GM23338 (cell line): Measurements from ENCODE around the gene DMRTC2. TPM values are rescaled to one million over a fixed set of nuclear protein-coding genes. Genes with fewer than 3 reads are reported as not detected.

ENCODE experiments used
- ATAC-seq: fragments of 200-7000 bp; cut with Tn5 transposase; 3 replicates; pipeline ENCODE4 v1.9.1; 2020
- DNase-seq: peaks from one replicate; pipeline ENCODE4 v3.0.0-alpha.2; 2015; ENCODE audit warnings: low spot score
- H2AFZ ChIP-seq: fragments of 200-600 bp; sonication (generic); 2 replicates; pipeline ENCODE4 v1.8.0; 2016; ENCODE audit warnings: antibody characterized with exemption, mild to moderate bottlenecking, moderate library complexity
- H3F3A ChIP-seq: fragments of 200-600 bp; sonication (generic); replicated peaks from 2 replicates; pipeline ENCODE4 v1.8.0; 2017; ENCODE audit warnings: antibody characterized with exemption, mixed run types, low read depth
- H3K27ac ChIP-seq: fragments of 200-600 bp; sonication (generic); 2 replicates; pipeline ENCODE4 v1.6.1; 2016; ENCODE audit warnings: low read depth
- H3K27me3 ChIP-seq: fragments of 200-600 bp; sonication (generic); 2 replicates; pipeline ENCODE4 v1.8.0; 2016; ENCODE audit warnings: mild to moderate bottlenecking, mixed run types, moderate library complexity; ENCODE audit not compliant: insufficient read depth
- H3K36me3 ChIP-seq: fragments of 200-600 bp; sonication (generic); 2 replicates; pipeline ENCODE4 v1.8.0; 2016; ENCODE audit warnings: mild to moderate bottlenecking; ENCODE audit not compliant: insufficient read depth
- H3K4me1 ChIP-seq: fragments of 200-600 bp; sonication (generic); 2 replicates; pipeline ENCODE4 v1.8.0; 2016; ENCODE audit warnings: mild to moderate bottlenecking, moderate library complexity; ENCODE audit not compliant: insufficient read depth
- H3K4me2 ChIP-seq: fragments of 200-600 bp; sonication (generic); 2 replicates; pipeline ENCODE4 v1.7.1; 2017; ENCODE audit warnings: mixed run types
- H3K4me3 ChIP-seq: fragments of 200-600 bp; sonication (generic); 2 replicates; pipeline ENCODE4 v1.6.1; 2016; ENCODE audit warnings: mixed run types
- H3K79me2 ChIP-seq: fragments of 200-600 bp; sonication (generic); replicated peaks from 2 replicates; pipeline ENCODE4 v1.8.0; 2017; ENCODE audit warnings: mild to moderate bottlenecking; ENCODE audit not compliant: insufficient read depth
- H3K9me2 ChIP-seq: fragments of 200-600 bp; sonication (generic); 2 replicates; pipeline ENCODE4 v1.8.0; 2017; ENCODE audit not compliant: insufficient read depth
- H4K20me1 ChIP-seq: fragments of 200-600 bp; sonication (generic); replicated peaks from 2 replicates; pipeline ENCODE4 v1.8.0; 2017; ENCODE audit warnings: mild to moderate bottlenecking; ENCODE audit not compliant: insufficient read depth
- H3K27ac Mint-ChIP-seq: 2 replicates; pipeline ENCODE4 v1.8.0; 2020; ENCODE audit warnings: inconsistent platforms, mild to moderate bottlenecking, moderate library complexity, mixed read lengths
- H3K27me3 Mint-ChIP-seq: 3 replicates; pipeline ENCODE4 v1.8.0; 2022; ENCODE audit warnings: low read depth, mild to moderate bottlenecking, moderate library complexity, mixed read lengths, inconsistent platforms; ENCODE audit not compliant: insufficient read depth, poor library complexity
- H3K36me3 Mint-ChIP-seq: 3 replicates; pipeline ENCODE4 v1.8.0; 2021; ENCODE audit warnings: low read depth, mild to moderate bottlenecking, inconsistent platforms, moderate library complexity, mixed read lengths
- H3K4me1 Mint-ChIP-seq: 3 replicates; pipeline ENCODE4 v1.8.0; 2020; ENCODE audit warnings: mild to moderate bottlenecking, inconsistent platforms, mixed read lengths
- H3K4me3 Mint-ChIP-seq: 3 replicates; pipeline ENCODE4 v1.8.0; 2021; ENCODE audit warnings: moderate library complexity, mild to moderate bottlenecking, inconsistent platforms, mixed read lengths
- H3K9me3 Mint-ChIP-seq: 3 replicates; pipeline ENCODE4 v1.8.0; 2020; ENCODE audit warnings: moderate library complexity, mild to moderate bottlenecking, inconsistent platforms, mixed read lengths
- CREB1 ChIP-seq: fragments of 250-450 bp; sonication (Bioruptor Pico); IDR thresholded peaks from 2 replicates; pipeline ENCODE4 v1.5.0; 2020; ENCODE audit warnings: low read depth, mild to moderate bottlenecking, moderate library complexity
- CTCF ChIP-seq, 2 experiments: fragments of 200-600 bp in 1 of 2; sonication (generic) in 1 of 2; conservative IDR thresholded peaks; 2 replicates each; pipeline versions ENCODE4 v1.5.1 to v1.6.1; 2016 to 2017; ENCODE audit warnings: antibody characterized with exemption in 2 of 2, low read depth in 2 of 2, mild to moderate bottlenecking in 2 of 2, moderate library complexity in 1 of 2
- ETS1 ChIP-seq: IDR thresholded peaks from 2 replicates; pipeline ENCODE4 v1.6.1; 2016; ENCODE audit warnings: antibody characterized with exemption
- EZH2 ChIP-seq: fragments of 200-600 bp; sonication (generic); IDR thresholded peaks from one replicate; pipeline ENCODE4 v1.8.0; 2017; ENCODE audit warnings: antibody characterized with exemption, mild to moderate bottlenecking, low read depth; ENCODE audit not compliant: unreplicated experiment
- EZH2phosphoT487 ChIP-seq: fragments of 200-600 bp; sonication (generic); IDR thresholded peaks from one replicate; pipeline ENCODE4 v1.8.1; 2018; ENCODE audit warnings: antibody characterized with exemption; ENCODE audit not compliant: unreplicated experiment
- JUNB ChIP-seq: IDR thresholded peaks from one replicate; pipeline ENCODE4 v1.6.1; 2016; ENCODE audit warnings: antibody characterized with exemption; ENCODE audit not compliant: unreplicated experiment
- NANOG ChIP-seq: IDR thresholded peaks from 2 replicates; pipeline ENCODE4 v1.6.1; 2016; ENCODE audit warnings: antibody characterized with exemption, borderline replicate concordance
- POLR2AphosphoS5 ChIP-seq: IDR thresholded peaks from 2 replicates; pipeline ENCODE4 v1.6.1; 2016; ENCODE audit warnings: antibody characterized with exemption, low read depth
- REST ChIP-seq: IDR thresholded peaks from one replicate; pipeline ENCODE4 v1.6.1; 2018; ENCODE audit warnings: antibody characterized with exemption; ENCODE audit not compliant: unreplicated experiment
- STAT1 ChIP-seq: IDR thresholded peaks from one replicate; pipeline ENCODE4 v1.6.1; 2016; ENCODE audit warnings: antibody characterized with exemption; ENCODE audit not compliant: unreplicated experiment
- ZNF114 ChIP-seq: fragments of 250-450 bp; sonication (Bioruptor Pico); IDR thresholded peaks from 2 replicates; pipeline ENCODE4 v1.5.0; 2020; ENCODE audit warnings: mild to moderate bottlenecking, moderate library complexity
- ZNF331 ChIP-seq: fragments of 250-450 bp; sonication (Bioruptor Pico); IDR thresholded peaks from 2 replicates; pipeline ENCODE4 v1.5.0; 2020; ENCODE audit warnings: low read depth, mild to moderate bottlenecking, moderate library complexity
- polyA plus RNA-seq: library from polyadenylated mRNA; unstranded; fragments of >200 nt; fragmentation: Nextera tagmentation; extraction: Ambion mirVana; gene quantifications from 2 replicates; pipeline ENCODE4 v1.2.1, GENCODE V29; 2016
- total RNA-seq: library from RNA; depleted of rRNA; stranded (reverse); fragments of >200 nt; shearing (Covaris generic); gene quantifications from 2 replicates; pipeline ENCODE4 v1.2.3, GENCODE V29; 2014

Gene DMRTC2
- total and polyA plus RNA-seq, 2 experiments from 2014 or later, result 0.21 TPM; not detected in 1

GRCh38 chr19:41804336-41804735 is 40.5 kb upstream of the DMRTC2 start:
- H3K4me2 ChIP-seq, result no peak overlapping the region
- no peak overlapping the region for H2AFZ ChIP-seq
- Mint-ChIP-seq H3K9me3 (peaks cover 10% of the 10 kb centered on the region), H3K27ac (no peak overlapping the region), H3K4me3 (no peak overlapping the region), H3K36me3 (no peaks in the 10 kb centered on the region; the same call in 2 of the 3 replicates), H3K4me1 (peaks cover 3% of the 10 kb centered on the region; the same call in 2 of the 3 replicates), H3K27me3 (peaks cover 8% of the 10 kb centered on the region)
- no peaks in the 10 kb centered on the region for H4K20me1 ChIP-seq
- no peak for ATAC-seq
- no peaks in the 10 kb centered on the region for H3K4me1 ChIP-seq
- H3K9me2 ChIP-seq, result no peaks in the 10 kb centered on the region
- H3K4me3 ChIP-seq, result no peak overlapping the region
- no peak for TF ChIP-seq JUNB
- TF ChIP-seq ZNF114 (CRISPR knock-in tag), result no peak
- no peak for TF ChIP-seq POLR2AphosphoS5
- no peak for TF ChIP-seq EZH2phosphoT487
- no peak for TF ChIP-seq CTCF (conservative IDR thresholded peaks at IDR 0.05; ENCODE audit: low read depth in 2 of 2)
- TF ChIP-seq CREB1 (CRISPR knock-in tag), result no peak
- H3K79me2 ChIP-seq, result no peaks in the 10 kb centered on the region
- H3F3A ChIP-seq, result no peaks in the 10 kb centered on the region
- DNase-seq, result no peak
- H3K27ac ChIP-seq, result no peak overlapping the region
- no peaks in the 10 kb centered on the region for H3K36me3 ChIP-seq
- no peaks in the 10 kb centered on the region for H3K27me3 ChIP-seq

- H3K27ac ChIP-seq, result no peak overlapping the region
- no peaks in the 10 kb centered on the region for H3K36me3 ChIP-seq
- H4K20me1 ChIP-seq, result no peaks in the 10 kb centered on the region
- no peaks in the 10 kb centered on the region for H3K36me3 Mint-ChIP-seq
- H2AFZ ChIP-seq, result no peak overlapping the region
- peaks cover 2% of the 10 kb centered on the region; the same call in 2 of the 3 replicates for H3K4me1 Mint-ChIP-seq
- peaks cover 9% of the 10 kb centered on the region for H3K27me3 Mint-ChIP-seq
- no peak for ATAC-seq
- H3K27me3 ChIP-seq, result no peaks in the 10 kb centered on the region
- H3K4me3 ChIP-seq, result no peak overlapping the region
- H3K79me2 ChIP-seq, result no peaks in the 10 kb centered on the region
- H3K4me1 ChIP-seq, result no peaks in the 10 kb centered on the region
- H3K27ac Mint-ChIP-seq, result no peak overlapping the region
- DNase-seq, result no peak
- H3K4me3 Mint-ChIP-seq, result no peak overlapping the region
- H3K9me3 Mint-ChIP-seq, result no peaks in the 10 kb centered on the region
- H3K9me2 ChIP-seq, result no peaks in the 10 kb centered on the region
- H3K4me2 ChIP-seq, result no peak overlapping the region
- H3F3A ChIP-seq, result no peaks in the 10 kb centered on the region
- TF ChIP-seq EZH2 (no peak), JUNB (no peak), REST (no peak), CTCF (conservative IDR thresholded peaks at IDR 0.05; ENCODE audit: low read depth in 2 of 2) (no peak), ETS1 (no peak), STAT1 (no peak), CREB1 (CRISPR knock-in tag) (no peak), EZH2phosphoT487 (no peak), ZNF331 (CRISPR knock-in tag) (no peak), ZNF114 (CRISPR knock-in tag) (no peak), POLR2AphosphoS5 (no peak), NANOG (no peak)
Observed at GRCh38 chr19:41807176-41807575, 37.7 kb upstream of the DMRTC2 start.
